ENCODE results near the gene SCAMP5.

Gene SCAMP5

GRCh38 chr15:75032395-75032794 lies 37.0 kb downstream of the SCAMP5 start:
- no peak for TF ChIP-seq CTCF (IDR thresholded peaks at IDR 0.05; ENCODE audit: borderline replicate concordance, insufficient read depth, low read depth, low read length)
- H3K4me3 ChIP-seq (ENCODE audit: low read depth, low read length), result no peak overlapping the region

- peak; percentile 28; the same call in 1 of the 2 replicates for TF ChIP-seq CTCF (IDR thresholded peaks at IDR 0.05; ENCODE audit: borderline replicate concordance, insufficient read depth, low read depth, low read length)
- H3K4me3 ChIP-seq (ENCODE audit: low read depth, low read length), result no peak overlapping the region
Observed at GRCh38 chr15:75033809-75034208, 38.4 kb downstream of the SCAMP5 start.

- TF ChIP-seq CTCF (IDR thresholded peaks at IDR 0.05; ENCODE audit: borderline replicate concordance, insufficient read depth, low read depth, low read length), result no peak
- H3K4me3 ChIP-seq (ENCODE audit: low read depth, low read length), result no peak overlapping the region
Observed at GRCh38 chr15:75034615-75035014, 39.3 kb downstream of the SCAMP5 start.

- H3K4me3 ChIP-seq (ENCODE audit: low read depth, low read length), result no peak overlapping the region
- no peak for TF ChIP-seq CTCF (IDR thresholded peaks at IDR 0.05; ENCODE audit: borderline replicate concordance, insufficient read depth, low read depth, low read length)
Observed at GRCh38 chr15:75036212-75036616, 40.9 kb downstream of the SCAMP5 start.

- no peak for TF ChIP-seq CTCF (IDR thresholded peaks at IDR 0.05; ENCODE audit: borderline replicate concordance, insufficient read depth, low read depth, low read length)
- no peak overlapping the region for H3K4me3 ChIP-seq (ENCODE audit: low read depth, low read length)
Observed at GRCh38 chr15:75037685-75038084, 42.3 kb downstream of the SCAMP5 start.

GRCh38 chr15:75038231-75038630 lies 42.9 kb downstream of the SCAMP5 start:
- TF ChIP-seq CTCF (IDR thresholded peaks at IDR 0.05; ENCODE audit: borderline replicate concordance, insufficient read depth, low read depth, low read length), result no peak
- H3K4me3 ChIP-seq (ENCODE audit: low read depth, low read length), result no peak overlapping the region

- TF ChIP-seq CTCF (IDR thresholded peaks at IDR 0.05; ENCODE audit: borderline replicate concordance, insufficient read depth, low read depth, low read length), result peak; percentile 82
- no peak overlapping the region for H3K4me3 ChIP-seq (ENCODE audit: low read depth, low read length)
Observed at GRCh38 chr15:75042730-75043508, 47.6 kb downstream of the SCAMP5 start.

All from GM12875 (cell line).